Thoracic aorta (tissue), 2 donors: Measurements from ENCODE around the gene ENHO. TPM values are rescaled to one million over a fixed set of nuclear protein-coding genes. Genes with fewer than 3 reads are reported as not detected.
"Not testable (repeated sequence)": the region's sequence is repeated elsewhere in the genome, so short reads cannot be mapped to it uniquely, and the experiment has no call there.

Experiments
- ATAC-seq: fragments of 150-250 bp; one replicate; pipeline ENCODE4 v1.8.0; 2017; ENCODE audit warnings: low read depth; ENCODE audit not compliant: insufficient number of reproducible peaks, low FRiP score
- DNase-seq: peaks from one replicate; pipeline ENCODE4 v3.0.0-alpha.2; 2020; ENCODE audit warnings: low spot score
- H3K27ac ChIP-seq, 2 donors: fragments of 200-600 bp; sonication (generic); 1 replicate in 1 of 2; 2 replicates in 1 of 2; pipeline ENCODE4 v1.5.1; 2016; ENCODE audit warnings: mild to moderate bottlenecking in 2 of 2, moderate library complexity in 2 of 2
- H3K27me3 ChIP-seq: fragments of 200-600 bp; sonication (generic); replicated peaks from 2 replicates; pipeline ENCODE4 v1.6.0; 2016; ENCODE audit warnings: mild to moderate bottlenecking; ENCODE audit not compliant: insufficient read depth
- H3K36me3 ChIP-seq: fragments of 200-600 bp; sonication (generic); one replicate; pipeline ENCODE4 v1.5.1; 2016
- H3K4me1 ChIP-seq, 2 donors: fragments of 200-600 bp; sonication (generic); 1 replicate in 1 of 2; 2 replicates in 1 of 2; pipeline versions ENCODE4 v1.5.1 to v1.6.0; 2016; ENCODE audit warnings: low read depth in 2 of 2, mild to moderate bottlenecking in 1 of 2; ENCODE audit not compliant: control insufficient read depth in 1 of 2
- H3K4me3 ChIP-seq: fragments of 200-600 bp; sonication (generic); 2 replicates; pipeline ENCODE4 v1.5.1; 2016; ENCODE audit warnings: mild to moderate bottlenecking
- H3K9me3 ChIP-seq: fragments of 200-600 bp; sonication (generic); 2 replicates; pipeline ENCODE4 v1.5.1; 2016
- CTCF ChIP-seq: fragments of 200-600 bp; sonication (generic); IDR thresholded peaks from one replicate; pipeline ENCODE4 v1.5.1; 2019; ENCODE audit warnings: antibody characterized with exemption
- total RNA-seq, 2 donors: library from RNA; depleted of rRNA; stranded (reverse); fragments of >200 nt; gene quantifications; one replicate each; pipeline versions ENCODE4 v1.1.0 to v1.2.3, GENCODE V29; 2016

The ENHO gene
- total RNA-seq, 2 donors from 2014 or later = not detected

DNA sequence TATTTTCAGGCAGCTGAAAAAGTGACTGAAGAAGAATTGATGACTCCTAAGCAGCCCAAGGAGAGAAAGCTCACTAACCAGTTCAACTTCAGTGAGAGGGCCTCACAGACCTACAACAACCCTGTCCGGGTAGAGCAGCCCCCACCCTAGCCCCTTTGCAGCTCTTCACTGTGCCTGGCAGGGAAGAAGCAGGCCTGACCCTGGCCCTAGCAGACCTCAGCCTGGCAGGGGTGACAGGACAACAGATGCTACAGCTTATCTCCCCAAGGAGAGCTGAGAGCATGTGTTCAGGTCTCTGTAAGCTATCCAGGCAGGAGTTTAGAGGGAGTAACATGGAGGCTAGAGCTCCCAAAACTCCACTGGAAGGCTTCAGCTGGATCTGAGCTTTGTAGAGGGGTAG lies 32.4 kb downstream of the ENHO start:
- no peak for TF ChIP-seq CTCF
- H3K27ac ChIP-seq = no peak overlapping the region
- no peaks in the 10 kb centered on the region for H3K4me1 ChIP-seq
- H3K27me3 ChIP-seq = no peaks in the 10 kb centered on the region
- DNase-seq = no peak
- H3K36me3 ChIP-seq = no peaks in the 10 kb centered on the region
- no peaks in the 10 kb centered on the region for H3K9me3 ChIP-seq
- H3K4me3 ChIP-seq = no peak overlapping the region
- ATAC-seq = no peak

DNA sequence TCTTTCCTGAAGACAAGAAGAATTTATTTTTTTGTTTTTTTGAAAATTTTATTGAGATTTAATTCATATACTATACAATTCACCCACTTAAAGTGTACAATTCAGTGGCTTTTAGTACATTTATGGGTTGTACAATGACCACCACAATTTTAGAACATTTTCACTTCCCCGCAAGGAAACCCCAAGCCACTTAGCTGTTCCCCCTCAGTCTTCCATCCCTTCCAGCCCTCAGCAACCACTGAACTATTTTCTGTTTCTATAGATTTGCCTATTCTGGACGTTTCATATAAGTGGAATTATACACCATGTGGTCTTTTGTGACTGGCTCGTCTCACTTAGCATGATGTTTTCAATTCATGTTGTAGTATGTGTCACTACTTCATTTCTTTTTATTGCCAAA lies 36.2 kb downstream of the ENHO start:
- no peak overlapping the region for H3K4me3 ChIP-seq
- TF ChIP-seq CTCF = no peak
- H3K27ac ChIP-seq = no peak overlapping the region
- DNase-seq = no peak
- H3K36me3 ChIP-seq = no peaks in the 10 kb centered on the region
- ATAC-seq = no peak
- H3K27me3 ChIP-seq = no peaks in the 10 kb centered on the region
- H3K4me1 ChIP-seq = no peaks in the 10 kb centered on the region
- no peaks in the 10 kb centered on the region for H3K9me3 ChIP-seq

- Histone ChIP-seq H3K27me3 (no peaks in the 10 kb centered on the region), H3K4me3 (no peak overlapping the region), H3K36me3 (no peaks in the 10 kb centered on the region), H3K9me3 (no peaks in the 10 kb centered on the region), H3K4me1 (no peaks in the 10 kb centered on the region), H3K27ac (no peak overlapping the region)
- DNase-seq (no peak), ATAC-seq (no peak)
- no peak for TF ChIP-seq CTCF
These were observed 37.0 kb downstream of the ENHO start for GRCh38 chr9:34485822-34486221.

GRCh38 chr9:34484678-34485077 lies 38.1 kb downstream of the ENHO start:
- Histone ChIP-seq H3K9me3 (no peaks in the 10 kb centered on the region), H3K4me1 (no peaks in the 10 kb centered on the region), H3K4me3 (no peak overlapping the region), H3K27me3 (no peaks in the 10 kb centered on the region), H3K36me3 (no peaks in the 10 kb centered on the region), H3K27ac (no peak overlapping the region)
- DNase-seq (no peak), ATAC-seq (no peak)
- no peak for TF ChIP-seq CTCF

GRCh38 chr9:34482746-34483145 lies 40.0 kb downstream of the ENHO start:
- H3K9me3 ChIP-seq, DNase-seq, H3K4me1 ChIP-seq, ATAC-seq, H3K27me3 ChIP-seq, H3K4me3 ChIP-seq, H3K36me3 ChIP-seq, H3K27ac ChIP-seq: not testable (repeated sequence)

- not testable (repeated sequence) for H3K9me3 ChIP-seq, H3K36me3 ChIP-seq, H3K4me3 ChIP-seq, DNase-seq, H3K27me3 ChIP-seq, H3K27ac ChIP-seq, H3K4me1 ChIP-seq, ATAC-seq
These were observed 41.2 kb downstream of the ENHO start for GRCh38 chr9:34481620-34482019.
